IMR-90 (cell line): ENCODE results near the gene FAM110D. TPM values are rescaled to one million over a fixed set of nuclear protein-coding genes. Genes with fewer than 3 reads are reported as not detected.

Experiments used
- ATAC-seq: fragments of 200-7000 bp; cut with Tn5 transposase; 2 replicates; pipeline ENCODE4 v1.9.1; 2020; ENCODE audit warnings: low read depth, mild to moderate bottlenecking, moderate library complexity
- BruUV-seq: library from RNA; stranded (reverse); fragments of 400-500 nt; replicated peaks from 2 replicates; lab custom pipeline; 2021; lab: Mats Ljungman, UMichigan
- CTCF ChIA-PET: fragments of 300-600 bp; formaldehyde crosslinking; extraction: SDS; loops from one replicate; lab custom pipeline; 2021; ENCODE audit warnings: antibody characterized with exemption; lab: Yijun Ruan, JAX
- POLR2A ChIA-PET: fragments of 300-600 bp; sonication (Branson Sonifier 250); formaldehyde crosslinking; loops from one replicate; lab custom pipeline; 2022; ENCODE audit warnings: antibody characterized with exemption; ENCODE audit not compliant: unreplicated experiment; lab: Charles Lee
- DNase-seq: peaks from one replicate; pipeline ENCODE4 v3.0.0; 2013
- H2AFZ ChIP-seq: replicated peaks from 2 replicates; pipeline ENCODE3; 2013; ENCODE audit warnings: low read length, mild to moderate bottlenecking; ENCODE audit not compliant: poor library complexity
- H2AK5ac ChIP-seq: 2 replicates; pipeline ENCODE4 v1.6.1; 2013; ENCODE audit warnings: low read depth, low read length, inconsistent platforms
- H2AK9ac ChIP-seq: replicated peaks from 2 replicates; pipeline ENCODE3; 2013; ENCODE audit warnings: mild to moderate bottlenecking, low read depth, low read length, moderate library complexity; ENCODE audit not compliant: poor library complexity
- H2BK120ac ChIP-seq: 2 replicates; pipeline ENCODE4 v1.6.1; 2013; ENCODE audit warnings: low read depth, low read length, inconsistent platforms
- H2BK15ac ChIP-seq: 3 replicates; pipeline ENCODE4 v1.6.1; 2013; ENCODE audit warnings: low read depth, low read length, inconsistent platforms
- H2BK20ac ChIP-seq: 2 replicates; pipeline ENCODE4 v1.6.1; 2013; ENCODE audit warnings: low read depth, mild to moderate bottlenecking, inconsistent platforms, low read length, moderate library complexity
- H2BK5ac ChIP-seq: 2 replicates; pipeline ENCODE4 v1.6.1; 2013; ENCODE audit warnings: mild to moderate bottlenecking, low read depth, low read length, inconsistent platforms; ENCODE audit not compliant: poor library complexity, severe bottlenecking
- H3K14ac ChIP-seq: replicated peaks from 2 replicates; pipeline ENCODE4 v1.6.1; 2013; ENCODE audit warnings: low read depth, low read length, inconsistent platforms
- H3K18ac ChIP-seq: 2 replicates; pipeline ENCODE4 v1.6.1; 2013; ENCODE audit warnings: low read depth, low read length, control low read depth
- H3K23ac ChIP-seq: 2 replicates; pipeline ENCODE4 v1.6.1; 2013; ENCODE audit warnings: low read depth, low read length, inconsistent platforms
- H3K27ac ChIP-seq: 2 replicates; pipeline ENCODE4 v1.5.1; 2013; ENCODE audit warnings: mild to moderate bottlenecking, control low read depth, low read length; ENCODE audit not compliant: insufficient read depth
- H3K27me3 ChIP-seq: 2 replicates; pipeline ENCODE4 v1.6.1; 2013; ENCODE audit warnings: low read length; ENCODE audit not compliant: control insufficient read depth, insufficient read depth
- H3K36me3 ChIP-seq: 2 replicates; pipeline ENCODE4 v1.6.1; 2013; ENCODE audit warnings: low read length, mixed read lengths; ENCODE audit not compliant: control insufficient read depth, insufficient read depth
- H3K4ac ChIP-seq: 2 replicates; pipeline ENCODE4 v1.6.1; 2013; ENCODE audit warnings: low read depth, low read length, inconsistent platforms
- H3K4me1 ChIP-seq: 2 replicates; pipeline ENCODE4 v1.6.1; 2013; ENCODE audit warnings: low read length, mixed read lengths; ENCODE audit not compliant: control insufficient read depth, insufficient read depth
- H3K4me2 ChIP-seq: 2 replicates; pipeline ENCODE4 v1.6.1; 2013; ENCODE audit warnings: low read depth, mild to moderate bottlenecking, control low read depth, low read length, moderate library complexity
- H3K4me3 ChIP-seq: 2 replicates; pipeline ENCODE4 v1.5.1; 2013; ENCODE audit warnings: low read depth, mild to moderate bottlenecking, control low read depth, low read length, moderate library complexity; ENCODE audit not compliant: insufficient read depth
- H3K56ac ChIP-seq: 2 replicates; pipeline ENCODE4 v1.6.1; 2013; ENCODE audit warnings: low read length, inconsistent platforms; ENCODE audit not compliant: insufficient read depth; ENCODE audit errors: extremely low read depth
- H3K79me1 ChIP-seq, 2 experiments: 2 replicates each; pipeline ENCODE4 v1.6.1; 2013; ENCODE audit warnings: low read length in 2 of 2, inconsistent platforms in 1 of 2, low read depth in 1 of 2
- H3K9ac ChIP-seq: 2 replicates; pipeline ENCODE4 v1.6.1; 2013; ENCODE audit warnings: low read depth, low read length, control low read depth
- H3K9me1 ChIP-seq: 2 replicates; pipeline ENCODE4 v1.6.1; 2013; ENCODE audit warnings: low read length, inconsistent platforms; ENCODE audit not compliant: insufficient read depth
- H3K9me3 ChIP-seq: 2 replicates; pipeline ENCODE4 v1.6.1; 2013; ENCODE audit warnings: low read length; ENCODE audit not compliant: control insufficient read depth, insufficient read depth
- H4K20me1 ChIP-seq: 2 replicates; pipeline ENCODE4 v1.6.1; 2013; ENCODE audit warnings: low read length, inconsistent platforms; ENCODE audit not compliant: insufficient read depth
- H4K5ac ChIP-seq: 2 replicates; pipeline ENCODE4 v1.6.1; 2013; ENCODE audit warnings: mild to moderate bottlenecking, low read depth, low read length, control low read depth
- H4K8ac ChIP-seq, 2 experiments: 2 replicates each; pipeline ENCODE4 v1.6.1; 2013; ENCODE audit warnings: low read depth in 2 of 2, low read length in 2 of 2, control low read depth in 1 of 2, inconsistent platforms in 1 of 2
- H4K91ac ChIP-seq: 2 replicates; pipeline ENCODE4 v1.6.1; 2013; ENCODE audit warnings: low read depth, low read length, inconsistent platforms; ENCODE audit not compliant: insufficient read depth
- BHLHE40 ChIP-seq: fragments of 150-350 bp; IDR thresholded peaks from 2 replicates; pipeline ENCODE4 v1.6.1; 2016; ENCODE audit warnings: mild to moderate bottlenecking, low read depth, low read length
- ELK1 ChIP-seq: fragments of 150-350 bp; IDR thresholded peaks from 2 replicates; pipeline ENCODE4 v1.6.1; 2016; ENCODE audit warnings: low read depth, mild to moderate bottlenecking, low read length, moderate library complexity, borderline replicate concordance
- MAZ ChIP-seq: IDR thresholded peaks from 2 replicates; pipeline ENCODE4 v1.6.1; 2012; ENCODE audit warnings: low read depth, mild to moderate bottlenecking, low read length, improper control_type of control experiment, moderate library complexity, borderline replicate concordance
- NFE2L2 ChIP-seq: fragments of 150-350 bp; IDR thresholded peaks from 2 replicates; pipeline ENCODE4 v1.6.1; 2016; ENCODE audit warnings: low read depth, mild to moderate bottlenecking, low read length
- POLR2A ChIP-seq: IDR thresholded peaks from 2 replicates; pipeline ENCODE4 v1.6.1; 2012; ENCODE audit warnings: mild to moderate bottlenecking, low read depth, low read length
- RFX5 ChIP-seq: IDR thresholded peaks from 2 replicates; pipeline ENCODE4 v1.8.0; 2012; ENCODE audit warnings: low read depth, mild to moderate bottlenecking, low read length, moderate library complexity
- WGBS, 2 experiments: methylation state at CpG; one replicate each; pipeline versions ENCODE4 v1.1.5 to v1.1.7; 2013; ENCODE audit warnings: missing lambda C conversion rate in 2 of 2; ENCODE audit not compliant: insufficient read length in 1 of 2; ENCODE audit errors: extremely low coverage in 2 of 2; 5-methylcytosine and 5-hydroxymethylcytosine counted together
- dilution Hi-C: fragments of 300-500 bp; cut with HindIII; formaldehyde crosslinking; loops from one replicate; pipeline ENCODE4 v1.14.3; 2018; ENCODE audit warnings: low sequenced_read_pairs; ENCODE audit not compliant: unreplicated experiment
- in situ Hi-C: fragments of 300-500 bp; cut with MboI; formaldehyde crosslinking; loops from 3 replicates; pipeline ENCODE4 v1.14.3; 2019; ENCODE audit warnings: low sequenced_read_pairs, inconsistent platforms, mixed read lengths
- intact Hi-C: fragments of 100-400 bp; cut with micrococcal nuclease; formaldehyde crosslinking; loops from 2 replicates; pipeline ENCODE4 v1.10.0; 2022
- polyA plus RNA-seq, 3 experiments: library from polyadenylated mRNA; depleted of rRNA; stranded (reverse); fragments of >200 nt; gene quantifications; 2 replicates each; pipeline ENCODE4 v1.2.3, GENCODE V29; 2012; ENCODE audit warnings: low replicate concordance in 1 of 3
- total RNA-seq: library from RNA; depleted of rRNA; stranded (reverse); fragments of >200 nt; gene quantifications from 2 replicates; pipeline ENCODE4 v1.2.3, GENCODE V29; 2012
- TF ChIP-seq, protein P1 (sequence below): conservative IDR thresholded peaks from 2 replicates; pipeline ENCODE4 v1.5.1; 2012; ENCODE audit warnings: mild to moderate bottlenecking, low read depth, low read length, improper control_type of control experiment

FAM110D gene
- total and polyA plus RNA-seq, 2 of the 4 experiments (the other 2 are of a cell fraction): not detected

GRCh38 chr1:26154750-26155149, 4.1 kb upstream of the FAM110D start:
- Histone ChIP-seq H4K20me1 (no peaks in the 10 kb centered on the region), H2BK20ac (no peak overlapping the region), H2BK15ac (no peak overlapping the region), H3K9me3 (no peaks in the 10 kb centered on the region), H3K56ac (no peak overlapping the region), H4K8ac (no peak overlapping the region), H3K4me1 (no peaks in the 10 kb centered on the region), H2AK9ac (no peak overlapping the region), H2BK120ac (no peak overlapping the region), H3K27me3 (peaks cover 61% of the 10 kb centered on the region), H3K4me2 (no peak overlapping the region), H3K36me3 (no peaks in the 10 kb centered on the region), H2AK5ac (no peak overlapping the region), H4K91ac (no peak overlapping the region), H3K27ac (no peak overlapping the region), H3K4ac (no peak overlapping the region), H3K79me1 (no peaks in the 10 kb centered on the region), H2BK5ac (no peak overlapping the region), H3K4me3 (no peak overlapping the region), H3K23ac (no peak overlapping the region), H3K14ac (no peak overlapping the region), H3K9ac (no peak overlapping the region), H2AFZ (no peak overlapping the region), H3K18ac (no peak overlapping the region), H4K5ac (no peak overlapping the region), H3K9me1 (no peaks in the 10 kb centered on the region)
- TF ChIP-seq NFE2L2 (no peak), BHLHE40 (no peak), ELK1 (no peak), MAZ (no peak), POLR2A (no peak), RFX5 (no peak)
- TF ChIP-seq, protein P1, sequence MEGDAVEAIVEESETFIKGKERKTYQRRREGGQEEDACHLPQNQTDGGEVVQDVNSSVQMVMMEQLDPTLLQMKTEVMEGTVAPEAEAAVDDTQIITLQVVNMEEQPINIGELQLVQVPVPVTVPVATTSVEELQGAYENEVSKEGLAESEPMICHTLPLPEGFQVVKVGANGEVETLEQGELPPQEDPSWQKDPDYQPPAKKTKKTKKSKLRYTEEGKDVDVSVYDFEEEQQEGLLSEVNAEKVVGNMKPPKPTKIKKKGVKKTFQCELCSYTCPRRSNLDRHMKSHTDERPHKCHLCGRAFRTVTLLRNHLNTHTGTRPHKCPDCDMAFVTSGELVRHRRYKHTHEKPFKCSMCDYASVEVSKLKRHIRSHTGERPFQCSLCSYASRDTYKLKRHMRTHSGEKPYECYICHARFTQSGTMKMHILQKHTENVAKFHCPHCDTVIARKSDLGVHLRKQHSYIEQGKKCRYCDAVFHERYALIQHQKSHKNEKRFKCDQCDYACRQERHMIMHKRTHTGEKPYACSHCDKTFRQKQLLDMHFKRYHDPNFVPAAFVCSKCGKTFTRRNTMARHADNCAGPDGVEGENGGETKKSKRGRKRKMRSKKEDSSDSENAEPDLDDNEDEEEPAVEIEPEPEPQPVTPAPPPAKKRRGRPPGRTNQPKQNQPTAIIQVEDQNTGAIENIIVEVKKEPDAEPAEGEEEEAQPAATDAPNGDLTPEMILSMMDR: no peak
- ChIA-PET CTCF (interaction anchor here (0.6 to 1.9 kb wide), 2 partner anchors 8 to 15 kb away, joined by 6 read pairs; partner anchors contain the start of gene ZNF593), POLR2A (no interaction called here)
- WGBS, 2 experiments: 24% methylated on average over 2 of the region's 9 CpGs; no CpG with 5 or more reads in 1 of the 2 experiments
- in situ Hi-C loops: no loop called here
- intact Hi-C loops: no loop called here
- no TSS peak for BruUV-seq
- dilution Hi-C loops: no loop called here
- DNase-seq (no peak), ATAC-seq (no peak)
